NB4 (cell line): ENCODE data around the gene SLCO2A1.

Experiments
- CTCF ChIP-seq: IDR thresholded peaks from one replicate; pipeline ENCODE4 v1.5.1; 2012; ENCODE audit warnings: low read depth, low read length
- POLR2A ChIP-seq: IDR thresholded peaks from 2 replicates; pipeline ENCODE4 v1.6.1; 2011; ENCODE audit warnings: mild to moderate bottlenecking; ENCODE audit not compliant: insufficient read length; ENCODE audit errors: extremely low read depth

GRCh38 chr3:133956353-133956752 is 73.4 kb downstream of the SLCO2A1 start:
- TF ChIP-seq CTCF: no peak
- TF ChIP-seq POLR2A: no peak
